K562 (cell line): Measurements from ENCODE around the gene C2CD4B. TPM values are rescaled to one million over a fixed set of nuclear protein-coding genes. Genes with fewer than 3 reads are reported as not detected.

ENCODE experiments used
- ATAC-seq: fragments of 200-7000 bp; cut with Tn5 transposase; 3 replicates; pipeline ENCODE4 v1.9.1; 2020; ENCODE audit warnings: moderate library complexity
- Bru-seq: library from RNA; stranded (reverse); fragments of 400-500 nt; gene quantifications from one replicate; lab custom pipeline; 2021; lab: Mats Ljungman, UMichigan
- BruChase-seq, 2 experiments: library from RNA; stranded (reverse); fragments of 400-500 nt; gene quantifications; one replicate each; lab custom pipeline; 2021; lab: Mats Ljungman, UMichigan
- BruUV-seq: library from RNA; stranded (reverse); fragments of 400-500 nt; replicated peaks from 2 replicates; lab custom pipeline; 2021; lab: Mats Ljungman, UMichigan
- CTCF ChIA-PET: fragments of 300-600 bp; formaldehyde crosslinking; extraction: SDS; loops from one replicate; lab custom pipeline; 2021; ENCODE audit warnings: low intra/inter-chr PET ratio; lab: Yijun Ruan, JAX
- POLR2A ChIA-PET: fragments of 300-600, 350-650 bp; sonication (Branson Sonifier 250); formaldehyde crosslinking; extraction: SDS; loops from one replicate; lab custom pipeline; 2021; ENCODE audit warnings: antibody characterized with exemption, inconsistent platforms; lab: Yijun Ruan, JAX
- DNase-seq, 4 experiments: peaks; one replicate each; pipeline versions ENCODE4 v3.0.0 to v3.0.0-alpha.2; 2011 to 2018; ENCODE audit warnings: low spot score in 3 of 4, mixed read lengths in 3 of 4; ENCODE audit errors: extremely low read depth in 1 of 4
- FAIRE-seq: peaks from 2 replicates; lab custom pipeline; 2011; peaks lifted over from hg19 to GRCh38; lab: Jason Lieb, UNC
- H2AFZ ChIP-seq: 2 replicates; pipeline ENCODE4 v1.6.0; 2011; ENCODE audit warnings: low read depth, low read length, control low read depth, inconsistent platforms
- H3K27ac ChIP-seq: fragments of 200-600 bp; 3 replicates; pipeline ENCODE4 v1.8.0; 2011; ENCODE audit warnings: low read depth, mild to moderate bottlenecking, control low read depth, inconsistent platforms, low read length, moderate library complexity, mixed read lengths; ENCODE audit errors: extremely low read depth
- H3K27me3 ChIP-seq, 2 experiments: fragments of 300-600 bp in 1 of 2; 2 replicates in 1 of 2; 3 replicates in 1 of 2; pipeline versions ENCODE4 v1.6.0 to v1.8.0; 2011; ENCODE audit warnings: inconsistent platforms in 2 of 2, low read length in 2 of 2, mild to moderate bottlenecking in 1 of 2, mixed read lengths in 1 of 2, moderate library complexity in 1 of 2; ENCODE audit not compliant: control insufficient read depth in 2 of 2, insufficient read depth in 2 of 2
- H3K36me3 ChIP-seq: fragments of 300-600 bp; 3 replicates; pipeline ENCODE4 v1.8.0; 2011; ENCODE audit warnings: mild to moderate bottlenecking, low read length, inconsistent platforms; ENCODE audit not compliant: control insufficient read depth, insufficient read depth
- H3K4me1 ChIP-seq, 2 experiments: fragments of 200-600 bp in 1 of 2; replicated peaks in 1 of 2; 2 replicates in 1 of 2; 3 replicates in 1 of 2; pipeline versions ENCODE4 v1.5.1 to v1.8.0; 2011; ENCODE audit warnings: inconsistent platforms in 2 of 2, low read length in 2 of 2, mild to moderate bottlenecking in 1 of 2, mixed read lengths in 1 of 2, moderate library complexity in 1 of 2; ENCODE audit not compliant: control insufficient read depth in 2 of 2, insufficient read depth in 2 of 2
- H3K4me2 ChIP-seq: 2 replicates; pipeline ENCODE4 v1.6.1; 2011; ENCODE audit warnings: low read length, control low read depth, inconsistent platforms, mixed read lengths; ENCODE audit not compliant: insufficient read depth
- H3K4me3 ChIP-seq: fragments of 200-600 bp; sonication (generic), shearing (Covaris generic); 2 replicates; pipeline ENCODE4 v1.5.1; 2016; ENCODE audit warnings: control low read depth, inconsistent platforms
- H3K79me2 ChIP-seq: fragments of 200-600 bp; 3 replicates; pipeline ENCODE4 v1.8.0; 2011; ENCODE audit warnings: low read length, inconsistent platforms; ENCODE audit not compliant: control insufficient read depth, insufficient read depth
- H3K9ac ChIP-seq, 2 experiments: 2 replicates each; pipeline versions ENCODE4 v1.6.0 to v1.6.1; 2011; ENCODE audit warnings: low read depth in 2 of 2, low read length in 2 of 2, control low read depth in 1 of 2, inconsistent platforms in 1 of 2, mild to moderate bottlenecking in 1 of 2, mixed read lengths in 1 of 2; ENCODE audit not compliant: insufficient read depth in 1 of 2
- H3K9me1 ChIP-seq: one replicate; pipeline ENCODE4 v1.6.0; 2011; ENCODE audit warnings: inconsistent platforms, mild to moderate bottlenecking, low read length, moderate library complexity; ENCODE audit not compliant: control insufficient read depth, insufficient read depth
- H3K9me3 ChIP-seq: replicated peaks from 2 replicates; pipeline ENCODE4 v1.5.1; 2011; ENCODE audit warnings: low read depth, low read length, inconsistent platforms; ENCODE audit not compliant: control insufficient read depth, insufficient read depth
- H4K20me1 ChIP-seq: replicated peaks from 2 replicates; pipeline ENCODE4 v1.6.1; 2011; ENCODE audit warnings: low read length, inconsistent platforms, mixed read lengths; ENCODE audit not compliant: control insufficient read depth, insufficient read depth
- BCL6 ChIP-seq: fragments of 250-450 bp; sonication (Bioruptor Pico); IDR thresholded peaks from 2 replicates; pipeline ENCODE4 v1.4.0; 2020
- BDP1 ChIP-seq: IDR thresholded peaks from 3 replicates; pipeline ENCODE4 v1.6.1; 2011; ENCODE audit not compliant: insufficient read length, insufficient read depth
- E2F6 ChIP-seq, 2 experiments: IDR thresholded peaks; 2 replicates each; pipeline ENCODE4 v1.6.1; 2011; ENCODE audit warnings: borderline replicate concordance in 1 of 2, control low read depth in 1 of 2, low read depth in 1 of 2, low read length in 1 of 2, mild to moderate bottlenecking in 1 of 2, mixed read lengths in 1 of 2, moderate library complexity in 1 of 2; ENCODE audit not compliant: insufficient read depth in 1 of 2, insufficient read length in 1 of 2, poor library complexity in 1 of 2, severe bottlenecking in 1 of 2; ENCODE audit errors: extremely low read depth in 1 of 2
- FIP1L1 ChIP-seq: fragments of 200-400 bp; formaldehyde crosslinking; IDR thresholded peaks from 2 replicates; pipeline ENCODE4 v1.6.1; 2018; ENCODE audit warnings: mild to moderate bottlenecking, low read depth, low read length; ENCODE audit not compliant: poor library complexity, severe bottlenecking
- L3MBTL2 ChIP-seq: fragments of 450-650 bp; IDR thresholded peaks from 2 replicates; pipeline ENCODE4 v1.6.1; 2016; ENCODE audit warnings: mild to moderate bottlenecking, moderate library complexity
- NR2C2 ChIP-seq, 2 experiments: fragments of 200-800 bp in 1 of 2; sonication (Bioruptor generic) in 1 of 2; sonication (generic) in 1 of 2; formaldehyde crosslinking in 1 of 2; IDR thresholded peaks; 2 replicates each; pipeline versions ENCODE4 v1.6.1 to v1.8.0; 2016 to 2022; ENCODE audit warnings: mild to moderate bottlenecking in 1 of 2, missing compliant biosample characterization in 1 of 2, missing genetic modification characterization in 1 of 2, missing genetic modification reagents in 1 of 2
- NRF1 ChIP-seq, 2 experiments: fragments of 450-650 bp; IDR thresholded peaks in 1 of 2; conservative IDR thresholded peaks in 1 of 2; 2 replicates each; pipeline ENCODE4 v1.6.1; 2014; ENCODE audit warnings: mild to moderate bottlenecking in 2 of 2
- RBM14 ChIP-seq: fragments of 200-400 bp; formaldehyde crosslinking; IDR thresholded peaks from 2 replicates; pipeline ENCODE4 v1.6.1; 2018; ENCODE audit warnings: low read depth, mild to moderate bottlenecking, low read length, moderate library complexity, borderline replicate concordance; ENCODE audit not compliant: insufficient read depth
- SUPT5H ChIP-seq: fragments of 450-650 bp; IDR thresholded peaks from 2 replicates; pipeline ENCODE4 v1.6.1; 2016
- ZKSCAN8 ChIP-seq: fragments of 200-800 bp; sonication (Bioruptor generic); IDR thresholded peaks from 2 replicates; pipeline ENCODE4 v1.6.1; 2016; ENCODE audit warnings: missing genetic modification characterization, missing compliant biosample characterization
- ZNF24 ChIP-seq: fragments of 450-650 bp; IDR thresholded peaks from 2 replicates; pipeline ENCODE4 v1.6.1; 2016
- WGBS: fragments of 100-300 bp; shearing (Covaris generic); methylation state at CpG from one replicate; pipeline ENCODE4 v1.1.6; 2016; ENCODE audit warnings: low coverage, mixed read lengths; ENCODE audit not compliant: insufficient coverage; ENCODE audit errors: missing lambda C conversion rate; 5-methylcytosine and 5-hydroxymethylcytosine counted together
- in situ Hi-C: fragments of 300-500 bp; cut with MboI; formaldehyde crosslinking; loops from 4 replicates; pipeline ENCODE4 v1.15.0; 2018; ENCODE audit warnings: inconsistent platforms, mixed read lengths
- intact Hi-C: fragments of 100-400 bp; cut with micrococcal nuclease; formaldehyde crosslinking; loops from 2 replicates; pipeline ENCODE4 v1.14.2; 2022
- long read RNA-seq, 3 experiments: library from polyadenylated mRNA in 2 of 3; library from RNA in 1 of 3; unstranded in 2 of 3; stranded (forward) in 1 of 3; transcript quantifications; one replicate each; pipeline ENCODE4 v2.0.0, GENCODE V29; 2019 to 2022
- polyA minus RNA-seq, 3 experiments: library from RNA; depleted of rRNA, polyadenylated mRNA; stranded (reverse); fragments of >200 nt; gene quantifications; 2 replicates each; pipeline ENCODE4 v1.2.3, GENCODE V29; 2011
- polyA plus RNA-seq, 8 experiments: library from polyadenylated mRNA; depleted of rRNA in 4 of 8; stranded (reverse) in 5 of 8; unstranded in 3 of 8; fragments of >200 nt; fragmentation: Nextera tagmentation in 2 of 8; fragmentation: Illumina TruSeq in 1 of 8; extraction: Ambion mirVana in 2 of 8; extraction: Trizol in 1 of 8; gene quantifications; 2 replicates each; pipeline versions ENCODE4 v1.2.1 to v1.2.3, GENCODE V29; 2011 to 2014; ENCODE audit warnings: inconsistent platforms in 1 of 8, missing spikeins in 1 of 8
- total RNA-seq, 7 experiments: library from RNA; depleted of rRNA in 6 of 7; stranded (reverse); fragments of >200 nt in 6 of 7; fragmentation: Illumina TruSeq in 2 of 7; extraction: Trizol in 2 of 7; gene quantifications; 2 replicates each; pipeline versions ENCODE4 v1.2.1 to v1.2.3, GENCODE V29; 2011 to 2021; ENCODE audit warnings: low replicate concordance in 1 of 7

The C2CD4B gene, protein sequence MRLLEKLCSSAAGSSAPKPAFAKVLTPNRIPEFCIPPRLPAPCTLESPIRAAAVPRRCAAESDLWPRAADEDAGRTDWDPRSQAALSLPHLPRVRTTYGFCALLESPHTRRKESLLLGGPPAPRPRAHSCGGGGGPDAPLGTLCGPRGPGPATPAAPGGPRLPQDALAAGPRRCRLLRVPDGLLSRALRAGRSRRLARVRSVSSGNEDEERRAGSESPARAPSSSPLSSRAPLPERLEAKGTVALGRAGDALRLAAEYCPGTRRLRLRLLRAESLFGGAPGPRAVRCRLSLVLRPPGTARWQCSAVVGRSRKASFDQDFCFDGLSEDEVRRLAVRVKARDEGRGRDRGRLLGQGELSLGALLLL
- not detected in 2 replicates for total RNA-seq (2011; cell fraction: chromatin; rRNA removed; ENCODE audit: low replicate concordance)
- total RNA-seq (2011; cell fraction: nucleolus; rRNA removed): not detected in 2 replicates
- not detected in 2 replicates for total RNA-seq (2011; cell fraction: nucleoplasm; rRNA removed)
- total RNA-seq (2014; rRNA removed) (not detected in 2 replicates), total RNA-seq (2014; rRNA removed; fragmentation: Illumina TruSeq; extraction: Trizol) (not detected in 2 replicates), total RNA-seq (2015; rRNA removed; fragmentation: Illumina TruSeq; extraction: Trizol) (not detected in 2 replicates), total RNA-seq (2021) (not detected in 2 replicates), polyA plus RNA-seq (2011; rRNA removed) (not detected in 2 replicates), polyA plus RNA-seq (2014; fragmentation: Illumina TruSeq; extraction: Trizol) (not detected in 2 replicates), polyA plus RNA-seq (2014; fragmentation: Nextera tagmentation; extraction: Ambion mirVana) (not detected), polyA plus RNA-seq (2014; rRNA removed) (0.11 TPM in 1 of 2 replicates, not detected in the other), polyA minus RNA-seq (2011; rRNA and poly(A)+ RNA removed) (not detected in 2 replicates), Bru-seq, nascent RNA (percentile 20 among the genes with signal in this experiment), BruChase-seq, experiment 1, labeled RNA remaining after a 2-hour chase (not detected), BruChase-seq, experiment 2, labeled RNA remaining after a 6-hour chase (not detected)
- not detected in 2 replicates for polyA plus RNA-seq (2011; cell fraction: cytosol; rRNA removed)
- polyA plus RNA-seq (2011; cell fraction: nucleus; rRNA removed): not detected in 2 replicates
- polyA plus RNA-seq (2012): 0.11 TPM in 1 of 2 replicates, not detected in the other
- not detected in 2 replicates for polyA minus RNA-seq (2011; cell fraction: cytosol; rRNA and poly(A)+ RNA removed)
- not detected in 2 replicates for polyA minus RNA-seq (2011; cell fraction: nucleus; rRNA and poly(A)+ RNA removed)
- long read RNA-seq, experiment 1: 0 reads
- long read RNA-seq, experiment 2: 0 reads
- long read RNA-seq, experiment 3: 0 reads

- POLR2A ChIA-PET: no interaction called here
- BruUV-seq: no TSS peak
- intact Hi-C loops: no loop called here
- ATAC-seq: peak; percentile 76
- 8% methylated on average over 33 of the region's 34 CpGs for WGBS
- H3K9me3 ChIP-seq: no peaks in the 10 kb centered on the region
- DNase-seq: peak in 1 of 4 experiments; percentile 9
- in situ Hi-C loops: no loop called here
- peaks cover 0 to 10% of the 10 kb centered on the region in 2 experiments; a peak in 3 of 5 replicates for H3K4me1 ChIP-seq
- H2AFZ ChIP-seq: peak within 1 kb of the TSS; percentile 53; the same call in 1 of the 2 replicates
- no peaks in the 10 kb centered on the region for H3K79me2 ChIP-seq
- H4K20me1 ChIP-seq: no peaks in the 10 kb centered on the region
- H3K9me1 ChIP-seq: no peaks in the 10 kb centered on the region
- no peak within 1 kb of the TSS for H3K27ac ChIP-seq
- no peak within 1 kb of the TSS; the same call in 1 of the 2 replicates for H3K4me2 ChIP-seq
- CTCF ChIA-PET: no interaction called here
- no peaks in the 10 kb centered on the region for H3K36me3 ChIP-seq
- H3K4me3 ChIP-seq: no peak within 1 kb of the TSS
- H3K27me3 ChIP-seq: peaks cover 4 to 9% of the 10 kb centered on the region in 2 experiments; a peak in 4 of 5 replicates
- no peak for FAIRE-seq
- peak within 1 kb of the TSS in 1 of 2 experiments; percentile 56; a peak in 1 of 4 replicates for H3K9ac ChIP-seq
- no peak for TF ChIP-seq BDP1
- no peak for TF ChIP-seq BCL6
- peak; percentile 20 to 22; a peak in 2 of 4 replicates for TF ChIP-seq NRF1 (conservative IDR thresholded peaks at IDR 0.05 in 1 of 2, IDR thresholded peaks at IDR 0.05 in 1 of 2)
- TF ChIP-seq E2F6 (IDR thresholded peaks at IDR 0.05; ENCODE audit: borderline replicate concordance in 1 of 2, extremely low read depth in 1 of 2, insufficient read depth in 1 of 2, insufficient read length in 1 of 2, low read depth in 1 of 2, low read length in 1 of 2, poor library complexity in 1 of 2, severe bottlenecking in 1 of 2): peak; percentile 83 to 93
- TF ChIP-seq RBM14: no peak
- no peak for TF ChIP-seq ZKSCAN8 (CRISPR knock-in tag)
- TF ChIP-seq FIP1L1: no peak
- no peak for TF ChIP-seq SUPT5H
- no peak for TF ChIP-seq ZNF24
- no peak for TF ChIP-seq NR2C2 (CRISPR knock-in tag; IDR thresholded peaks at IDR 0.05)
- TF ChIP-seq NR2C2 (tag; IDR thresholded peaks at IDR 0.05): peak; percentile 33; the same call in 1 of the 2 replicates
- peak; percentile 94 for TF ChIP-seq L3MBTL2
These were observed at the start of gene C2CD4B for GRCh38 chr15:62165104-62165792. C2CD4B (minus strand) TSS chr15:62165285; CDS start chr15:62164984, 301 bp downstream.
